Subcutaneous abdominal adipose tissue (tissue), 5 donors: Measurements from ENCODE around the gene C11orf42.

ENCODE experiments used
- H3K27ac ChIP-seq: one replicate; pipeline ENCODE4 v1.7.0; 2013; ENCODE audit warnings: low read depth, mild to moderate bottlenecking, inconsistent platforms, low read length, moderate library complexity
- H3K27me3 ChIP-seq, 5 donors: one replicate each; pipeline ENCODE4 v1.7.0; 2013; ENCODE audit warnings: low read length in 5 of 5, inconsistent platforms in 1 of 5; ENCODE audit not compliant: control insufficient read depth in 5 of 5, insufficient read depth in 4 of 5
- H3K36me3 ChIP-seq, 5 donors: one replicate each; pipeline ENCODE4 v1.7.0; 2013; ENCODE audit warnings: low read length in 5 of 5; ENCODE audit not compliant: control insufficient read depth in 5 of 5, insufficient read depth in 5 of 5
- H3K4me1 ChIP-seq, 5 donors: one replicate each; pipeline ENCODE4 v1.7.0; 2013; ENCODE audit warnings: low read length in 5 of 5, mild to moderate bottlenecking in 3 of 5, moderate library complexity in 1 of 5; ENCODE audit not compliant: control insufficient read depth in 5 of 5, insufficient read depth in 5 of 5
- H3K4me3 ChIP-seq, 5 donors: one replicate each; pipeline ENCODE4 v1.7.0; 2013; ENCODE audit warnings: low read length in 5 of 5, low read depth in 1 of 5
- H3K9ac ChIP-seq, 5 donors: one replicate each; pipeline ENCODE4 v1.7.0; 2013; ENCODE audit warnings: low read length in 5 of 5, mild to moderate bottlenecking in 4 of 5, moderate library complexity in 3 of 5
- H3K9me3 ChIP-seq, 5 donors: one replicate each; pipeline ENCODE4 v1.7.0; 2013; ENCODE audit warnings: low read length in 5 of 5; ENCODE audit not compliant: control insufficient read depth in 5 of 5
- donor health status: healthy.
- donor health status: healthy.
- donor health status: healthy.
- donor health status: healthy.
- donor health status: healthy.

Gene C11orf42, protein sequence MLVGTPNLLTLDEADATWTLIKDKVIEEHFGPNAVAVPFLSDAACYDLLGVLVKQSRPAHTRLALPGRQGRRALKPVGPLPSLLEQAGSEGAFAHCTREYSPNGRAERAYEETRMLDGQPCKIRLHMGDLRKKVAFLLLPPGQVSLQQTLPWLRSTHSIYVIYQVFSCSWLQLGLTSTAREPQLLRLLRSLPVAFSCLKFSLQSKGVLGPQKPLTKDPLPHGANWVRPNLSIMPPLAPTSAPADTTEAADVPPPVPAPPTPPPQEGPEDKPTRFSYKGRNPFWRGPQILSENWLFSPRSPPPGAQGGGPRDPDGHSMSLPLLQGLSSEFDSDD

DNA sequence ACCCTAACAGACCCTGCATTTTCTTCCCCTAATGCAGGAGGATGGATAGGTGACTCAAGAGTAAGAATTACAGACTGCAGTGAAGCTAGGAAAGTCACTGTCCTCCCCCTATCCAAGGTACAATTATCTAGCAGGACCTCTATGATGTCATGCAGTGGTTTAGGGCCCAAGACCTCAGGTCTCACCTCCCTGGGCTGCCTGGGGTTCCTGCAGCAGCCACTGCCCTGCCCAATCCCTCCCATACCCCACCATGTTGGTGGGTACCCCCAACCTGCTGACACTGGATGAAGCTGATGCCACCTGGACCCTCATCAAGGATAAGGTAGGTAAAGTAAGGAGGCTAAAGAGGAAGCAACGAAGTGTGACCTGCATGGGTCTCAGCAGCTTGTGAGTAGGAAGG is at the start of gene C11orf42:
C11orf42 (plus strand) TSS at position 192 of the 400 bp plus-strand sequence; CDS start at position 251, 59 bp downstream.
- H3K4me1 ChIP-seq, result no peaks in the 10 kb centered on the region
- peaks cover 28 to 35% (median 29%) of the 10 kb centered on the region in 5 donors for H3K36me3 ChIP-seq

DNA sequence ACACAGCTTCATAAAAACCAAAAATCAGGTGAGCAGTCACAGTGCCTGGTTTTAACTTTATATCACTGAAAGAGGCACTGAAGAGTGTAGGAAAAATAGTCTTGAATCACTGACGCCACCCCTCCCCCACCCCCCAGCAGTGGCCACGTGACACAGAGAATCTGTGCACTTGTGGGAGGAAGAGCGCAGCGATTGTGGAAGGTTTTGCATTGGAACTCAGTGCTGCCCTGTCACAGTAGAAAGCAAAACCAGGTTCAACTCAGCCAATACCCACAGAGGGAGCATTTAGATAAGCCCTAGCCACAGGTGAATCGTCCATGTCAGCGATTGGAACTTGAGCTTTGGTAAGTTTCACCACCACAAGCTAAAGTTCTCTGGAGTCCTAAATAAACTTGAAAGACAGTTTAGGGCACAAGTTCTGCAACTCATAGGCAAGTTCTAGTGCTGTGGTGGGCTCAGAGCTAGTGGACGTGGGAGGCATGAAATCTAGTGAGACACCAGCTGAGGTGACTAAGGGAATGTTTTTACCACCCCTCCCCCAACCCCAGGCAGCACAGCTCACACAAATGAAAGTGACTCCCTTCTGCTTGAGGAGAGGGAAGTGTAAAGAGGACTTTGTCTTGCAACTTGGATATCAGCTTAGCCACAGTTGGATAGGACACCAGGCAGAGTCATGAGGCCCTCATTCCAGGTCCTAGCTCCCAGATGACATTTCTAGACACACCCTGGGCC is 48.6 kb upstream of the C11orf42 start:
- no peak overlapping the region for H3K9ac ChIP-seq
- H3K27ac ChIP-seq, result no peak overlapping the region
- H3K4me1 ChIP-seq, result no peaks in the 10 kb centered on the region
- H3K36me3 ChIP-seq, result no peaks in the 10 kb centered on the region
- H3K27me3 ChIP-seq, result no peaks in the 10 kb centered on the region
- no peak overlapping the region for H3K4me3 ChIP-seq
- H3K9me3 ChIP-seq, result peaks cover 0 to 3% (median 0%) of the 10 kb centered on the region in 5 donors

More for the DNA sequence above, at the start of gene C11orf42:
- H3K4me3 ChIP-seq, result no peak within 1 kb of the TSS
- no peak within 1 kb of the TSS for H3K27ac ChIP-seq
- H3K27me3 ChIP-seq, result no peaks in the 10 kb centered on the region
- no peaks in the 10 kb centered on the region for H3K9me3 ChIP-seq
- H3K9ac ChIP-seq, result no peak within 1 kb of the TSS

DNA sequence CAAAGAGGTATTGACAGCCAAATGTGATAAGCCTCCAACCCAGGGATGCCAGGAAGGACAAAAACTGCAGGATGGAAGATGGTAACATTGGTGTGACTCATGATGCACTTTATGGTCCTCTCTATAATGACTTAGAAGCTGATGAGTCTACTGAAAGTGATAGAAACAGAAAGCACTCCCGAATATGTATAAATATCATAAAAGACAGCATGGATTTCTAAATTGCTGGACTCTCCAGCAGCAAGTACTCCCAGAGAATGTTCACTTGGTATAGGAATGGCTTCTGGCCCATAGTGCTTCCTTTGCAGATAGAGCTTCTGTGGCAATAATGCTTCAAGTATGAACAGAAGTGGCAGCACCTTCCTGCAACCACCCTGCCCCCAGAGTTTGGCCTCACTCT is 35.1 kb upstream of the C11orf42 start, which contains the start of gene OR52B2:
OR52B2 (minus strand) TSS at position 101 of the 400 bp plus-strand sequence; CDS start at position 101, 0 bp downstream.
- H3K27ac ChIP-seq, result no peak within 1 kb of the TSS
- no peak within 1 kb of the TSS for H3K4me3 ChIP-seq
- peaks cover 0 to 1% (median under 1%) of the 10 kb centered on the region in 5 donors for H3K9me3 ChIP-seq
- H3K36me3 ChIP-seq, result no peaks in the 10 kb centered on the region
- no peaks in the 10 kb centered on the region for H3K27me3 ChIP-seq
- H3K4me1 ChIP-seq, result no peaks in the 10 kb centered on the region
- H3K9ac ChIP-seq, result no peak within 1 kb of the TSS

DNA sequence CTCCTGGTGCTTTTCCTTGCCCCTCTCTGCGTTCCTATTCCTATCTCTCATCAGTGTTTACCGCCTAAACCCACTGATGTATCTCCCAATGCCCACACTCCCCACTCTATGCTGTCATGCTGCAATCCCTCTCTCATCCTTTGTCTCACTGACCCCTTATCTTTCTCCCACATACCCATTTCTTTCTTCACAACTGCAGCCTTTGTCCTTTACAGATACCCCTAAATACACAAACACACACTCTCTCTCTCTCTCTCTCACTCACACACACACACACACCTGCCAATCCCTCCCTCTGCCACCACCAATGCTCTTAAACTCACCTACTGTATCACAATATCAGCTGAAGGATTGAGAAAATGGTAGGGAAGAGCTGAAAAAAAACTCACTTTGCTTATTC is 29.9 kb upstream of the C11orf42 start:
- H3K4me3 ChIP-seq, result no peak overlapping the region
- H3K27ac ChIP-seq, result no peak overlapping the region
- no peaks in the 10 kb centered on the region for H3K9me3 ChIP-seq
- H3K9ac ChIP-seq, result no peak overlapping the region
- H3K4me1 ChIP-seq, result peaks cover 0 to 5% (median 0%) of the 10 kb centered on the region in 5 donors
- no peaks in the 10 kb centered on the region for H3K27me3 ChIP-seq
- no peaks in the 10 kb centered on the region for H3K36me3 ChIP-seq

DNA sequence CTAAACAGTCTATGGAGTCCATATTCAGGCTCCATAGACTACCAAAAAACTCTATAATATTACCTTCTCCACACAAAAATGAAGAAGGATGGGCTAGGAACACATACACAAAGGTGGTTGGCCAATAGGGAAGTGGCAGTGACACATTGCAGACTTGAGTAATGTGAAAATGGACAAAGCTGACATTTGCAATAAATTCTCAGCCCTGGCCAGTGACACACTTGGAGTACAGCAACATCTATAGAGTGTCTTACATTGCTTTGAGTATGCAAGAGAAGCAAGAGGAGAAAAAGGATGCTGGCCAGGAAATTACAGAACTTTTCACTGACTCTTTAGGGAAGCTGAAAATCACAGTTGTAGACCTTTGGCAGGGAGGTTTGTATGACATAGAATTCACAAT is 13.6 kb upstream of the C11orf42 start:
- Histone ChIP-seq H3K27ac (no peak overlapping the region), H3K9me3 (no peaks in the 10 kb centered on the region), H3K27me3 (no peaks in the 10 kb centered on the region), H3K4me1 (no peaks in the 10 kb centered on the region), H3K9ac (no peak overlapping the region), H3K36me3 (no peaks in the 10 kb centered on the region), H3K4me3 (no peak overlapping the region)

DNA sequence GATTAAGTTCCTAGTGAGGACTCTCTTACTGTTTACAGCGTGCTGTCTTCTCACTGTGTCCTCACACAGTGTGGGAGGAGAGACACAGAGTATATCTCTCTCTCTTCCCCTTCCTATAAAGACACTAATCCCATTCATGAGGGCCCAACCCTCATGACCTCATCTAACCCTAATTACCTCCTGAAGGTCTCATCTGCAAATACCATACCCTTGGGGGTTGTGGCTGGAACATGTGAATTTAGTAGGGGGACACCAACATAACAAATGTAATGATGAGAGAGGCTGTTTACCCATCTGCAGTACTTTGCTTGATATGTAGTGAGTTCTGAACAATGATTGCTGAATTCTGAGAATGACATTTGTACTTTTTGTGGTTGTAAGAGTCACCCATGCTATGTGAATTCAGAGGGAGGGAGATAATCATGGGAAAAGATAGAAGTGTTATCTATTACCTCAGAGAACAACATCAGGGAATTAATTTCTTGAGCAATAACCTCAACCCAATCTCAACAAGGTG is 11.2 kb upstream of the C11orf42 start:
- Histone ChIP-seq H3K27ac (no peak overlapping the region), H3K9me3 (no peaks in the 10 kb centered on the region), H3K4me3 (no peak overlapping the region), H3K36me3 (no peaks in the 10 kb centered on the region), H3K4me1 (no peaks in the 10 kb centered on the region), H3K27me3 (no peaks in the 10 kb centered on the region), H3K9ac (no peak overlapping the region)

DNA sequence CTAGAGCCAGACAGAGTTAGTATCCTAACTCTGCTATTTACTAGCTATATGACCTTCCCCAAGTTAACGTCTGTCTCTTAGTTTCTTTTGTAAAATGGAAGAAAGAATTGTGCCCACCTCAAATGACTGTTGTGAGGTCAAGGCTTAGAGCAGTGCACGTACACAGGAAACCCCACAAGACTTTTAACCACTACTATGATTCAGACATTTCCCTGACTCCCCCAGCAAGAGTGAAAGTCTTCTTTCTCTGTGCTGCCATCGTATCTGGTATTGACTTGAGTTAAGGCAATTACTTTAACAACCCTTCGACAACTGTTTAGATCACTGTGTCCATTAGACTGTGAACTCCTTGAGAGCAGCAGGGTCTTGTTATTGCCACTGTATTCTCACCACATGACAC is 9.0 kb upstream of the C11orf42 start:
- Histone ChIP-seq H3K4me3 (no peak overlapping the region), H3K9ac (no peak overlapping the region), H3K4me1 (no peaks in the 10 kb centered on the region), H3K27me3 (no peaks in the 10 kb centered on the region), H3K27ac (no peak overlapping the region), H3K9me3 (no peaks in the 10 kb centered on the region), H3K36me3 (no peaks in the 10 kb centered on the region)

DNA sequence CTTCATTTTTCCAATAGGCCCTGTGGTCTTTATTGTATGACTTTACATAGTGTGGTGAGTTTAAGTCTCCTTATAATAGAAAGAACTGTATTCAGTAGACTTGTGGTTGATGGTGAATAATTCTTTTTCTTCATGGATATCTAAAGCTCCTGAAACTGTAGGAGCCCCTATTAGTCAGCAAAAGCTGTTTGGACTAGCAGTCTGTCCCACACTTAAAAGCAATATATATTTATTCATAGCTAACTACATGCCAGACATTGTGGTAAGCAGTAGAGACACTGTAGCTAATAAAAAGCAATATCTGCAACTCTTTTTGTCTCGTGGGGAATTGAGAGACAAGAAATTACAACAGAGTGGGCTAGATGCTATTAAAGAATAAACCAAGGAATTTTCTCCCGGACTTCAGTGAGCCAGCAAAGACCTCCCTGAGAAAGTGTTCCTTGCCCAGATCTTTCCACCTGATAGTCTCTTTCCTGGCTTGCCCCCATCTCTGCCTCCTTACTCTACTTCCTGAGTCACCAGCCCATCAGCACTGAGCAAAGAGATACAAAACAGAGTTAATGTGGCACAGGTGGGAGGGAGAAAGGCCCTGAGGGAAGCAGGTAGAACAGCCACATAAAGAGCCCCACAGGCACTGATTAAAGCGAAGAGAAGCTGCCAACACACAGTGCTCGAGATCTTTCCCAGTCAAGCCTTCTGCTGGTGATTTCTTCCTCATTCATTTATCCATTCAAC is 7.7 kb upstream of the C11orf42 start:
- Histone ChIP-seq H3K9ac (no peak overlapping the region), H3K4me3 (no peak overlapping the region), H3K27me3 (no peaks in the 10 kb centered on the region), H3K36me3 (peaks cover 0 to 2% (median 0%) of the 10 kb centered on the region in 5 donors), H3K9me3 (no peaks in the 10 kb centered on the region), H3K27ac (no peak overlapping the region), H3K4me1 (no peaks in the 10 kb centered on the region)

DNA sequence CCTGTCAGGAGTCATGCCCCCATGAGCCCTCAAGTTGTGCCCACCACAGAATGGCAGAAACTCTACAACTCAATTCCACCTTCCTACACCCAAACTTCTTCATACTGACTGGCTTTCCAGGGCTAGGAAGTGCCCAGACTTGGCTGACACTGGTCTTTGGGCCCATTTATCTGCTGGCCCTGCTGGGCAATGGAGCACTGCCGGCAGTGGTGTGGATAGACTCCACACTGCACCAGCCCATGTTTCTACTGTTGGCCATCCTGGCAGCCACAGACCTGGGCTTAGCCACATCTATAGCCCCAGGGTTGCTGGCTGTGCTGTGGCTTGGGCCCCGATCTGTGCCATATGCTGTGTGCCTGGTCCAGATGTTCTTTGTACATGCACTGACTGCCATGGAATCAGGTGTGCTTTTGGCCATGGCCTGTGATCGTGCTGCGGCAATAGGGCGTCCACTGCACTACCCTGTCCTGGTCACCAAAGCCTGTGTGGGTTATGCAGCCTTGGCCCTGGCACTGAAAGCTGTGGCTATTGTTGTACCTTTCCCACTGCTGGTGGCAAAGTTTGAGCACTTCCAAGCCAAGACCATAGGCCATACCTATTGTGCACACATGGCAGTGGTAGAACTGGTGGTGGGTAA is 6.1 kb upstream of the C11orf42 start, which contains the start of gene OR52W1:
OR52W1 (plus strand) TSS at position 51 of the 637 bp plus-strand sequence; CDS start at position 51, 0 bp downstream.
- H3K4me1 ChIP-seq, result no peaks in the 10 kb centered on the region
- peaks cover 0 to 2% (median 0%) of the 10 kb centered on the region in 5 donors for H3K36me3 ChIP-seq
- no peaks in the 10 kb centered on the region for H3K27me3 ChIP-seq
- no peak within 1 kb of the TSS for H3K27ac ChIP-seq
- no peaks in the 10 kb centered on the region for H3K9me3 ChIP-seq
- H3K9ac ChIP-seq, result no peak within 1 kb of the TSS
- H3K4me3 ChIP-seq, result no peak within 1 kb of the TSS
